Stimulated activated CD4-positive, alpha-beta T cell treated with anti-CD3 and anti-CD28 coated beads, Interleukin-4, amount 100 ng/mL, for 48 hours (primary cell): ENCODE data around the gene NTRK2.

Experiments used
- DNase-seq, 2 donors: peaks; one replicate each; pipeline ENCODE4 v3.0.0-alpha.2; 2020; ENCODE audit warnings: low read depth in 2 of 2

NTRK2 gene

DNA sequence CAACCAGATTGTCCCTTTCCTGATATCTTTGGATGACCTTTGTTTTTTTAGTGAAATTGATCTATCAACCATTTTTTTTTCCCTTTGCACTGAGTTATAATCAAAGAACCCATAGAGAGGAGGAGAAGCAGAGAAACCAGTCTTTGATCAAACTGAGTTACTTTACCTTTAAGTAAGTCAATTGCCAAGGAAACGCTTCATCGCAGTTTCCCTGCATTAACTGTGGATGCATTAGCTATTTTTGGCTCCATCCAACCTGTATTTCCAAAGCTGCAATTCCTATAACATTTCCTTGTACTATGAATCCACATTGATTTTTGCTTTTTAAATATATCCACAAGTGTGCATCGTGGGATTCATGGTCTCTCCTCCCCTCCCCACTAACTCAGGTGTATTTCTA, 268.1 kb downstream of the NTRK2 start:
- DNase-seq: no peak

DNA sequence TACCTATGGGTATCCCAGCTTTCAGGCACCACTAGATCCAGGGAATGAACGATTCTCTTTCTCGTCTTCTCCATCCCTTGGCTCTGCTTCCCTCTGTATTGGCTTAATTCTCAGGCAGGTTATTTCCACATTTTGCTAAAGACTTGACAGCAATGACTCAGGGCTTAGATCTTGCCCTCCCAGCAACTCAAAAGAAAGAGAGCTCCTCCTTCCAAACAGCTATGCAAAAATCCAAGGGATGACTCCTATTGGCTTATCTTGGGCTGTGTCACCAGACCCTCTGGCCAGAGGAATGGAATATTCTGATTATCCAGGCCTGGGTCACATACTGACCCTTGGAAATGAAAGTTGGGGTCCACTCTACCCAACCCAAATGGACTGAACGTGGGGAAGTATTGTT, 270.2 kb downstream of the NTRK2 start:
- no peak for DNase-seq

DNA sequence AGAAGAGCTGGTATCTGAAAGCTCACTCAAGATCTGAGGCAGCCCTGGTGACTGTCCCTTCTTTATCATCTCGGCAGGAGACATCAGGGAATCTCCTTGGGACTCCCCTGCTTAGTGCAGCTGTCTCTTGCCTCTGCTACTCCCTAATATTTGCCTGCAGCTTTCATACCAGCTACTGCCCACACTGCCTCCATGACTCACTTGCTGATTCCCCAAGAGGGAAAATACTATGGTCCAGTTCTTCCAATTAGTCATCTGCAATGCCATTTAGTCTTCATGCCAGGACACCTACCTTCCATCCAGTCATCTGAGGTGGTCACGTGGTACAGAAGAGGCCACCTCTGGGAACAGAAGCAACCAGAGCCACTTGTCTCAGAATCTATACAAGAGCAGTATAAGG, 270.8 kb downstream of the NTRK2 start:
- no peak for DNase-seq

DNA sequence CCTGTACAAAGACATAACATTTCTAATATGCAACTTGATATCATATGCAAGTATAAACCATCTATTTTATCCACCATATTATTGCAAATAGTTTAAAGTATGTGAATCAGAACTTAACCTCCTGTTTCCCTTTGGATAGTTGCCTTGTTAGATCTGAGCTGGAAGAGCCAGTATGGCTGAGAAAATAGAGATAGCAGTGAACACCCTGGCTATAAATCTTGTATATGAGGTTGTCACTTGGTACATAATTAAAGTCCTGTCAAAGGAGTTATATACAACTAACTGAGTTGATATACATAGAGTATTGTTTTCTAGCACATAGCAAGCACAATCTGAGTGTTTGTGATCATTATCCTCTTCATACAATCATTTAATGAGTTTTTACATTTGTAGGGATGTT, 272.3 kb downstream of the NTRK2 start:
- no peak for DNase-seq

DNA sequence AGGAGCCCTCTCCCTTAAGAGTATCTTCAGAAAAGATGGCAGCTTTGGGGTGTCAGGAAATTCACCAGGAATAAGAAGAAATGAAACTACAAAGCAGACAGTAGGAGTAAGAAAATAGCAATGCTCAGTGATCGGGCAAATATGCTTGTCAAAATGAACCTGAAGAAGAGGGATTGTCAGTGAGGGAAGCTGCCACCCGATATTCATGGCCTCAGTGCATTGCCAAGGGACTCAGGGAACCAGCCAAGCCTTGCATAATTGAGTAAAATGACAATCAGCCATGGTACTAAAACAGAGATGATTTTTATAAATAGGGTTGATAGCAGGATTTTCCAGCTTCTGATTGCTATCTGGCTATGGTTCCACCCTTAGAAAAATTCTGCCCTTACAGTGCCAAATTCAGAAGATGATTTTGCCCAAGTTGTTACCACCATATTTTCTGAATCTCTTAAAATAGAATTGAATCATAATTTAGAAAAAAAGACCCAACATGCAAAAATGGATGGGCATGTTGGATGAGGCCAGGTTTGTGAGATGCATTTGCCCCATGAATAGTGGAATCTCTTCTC, 274.0 kb downstream of the NTRK2 start:
- DNase-seq: no peak

DNA sequence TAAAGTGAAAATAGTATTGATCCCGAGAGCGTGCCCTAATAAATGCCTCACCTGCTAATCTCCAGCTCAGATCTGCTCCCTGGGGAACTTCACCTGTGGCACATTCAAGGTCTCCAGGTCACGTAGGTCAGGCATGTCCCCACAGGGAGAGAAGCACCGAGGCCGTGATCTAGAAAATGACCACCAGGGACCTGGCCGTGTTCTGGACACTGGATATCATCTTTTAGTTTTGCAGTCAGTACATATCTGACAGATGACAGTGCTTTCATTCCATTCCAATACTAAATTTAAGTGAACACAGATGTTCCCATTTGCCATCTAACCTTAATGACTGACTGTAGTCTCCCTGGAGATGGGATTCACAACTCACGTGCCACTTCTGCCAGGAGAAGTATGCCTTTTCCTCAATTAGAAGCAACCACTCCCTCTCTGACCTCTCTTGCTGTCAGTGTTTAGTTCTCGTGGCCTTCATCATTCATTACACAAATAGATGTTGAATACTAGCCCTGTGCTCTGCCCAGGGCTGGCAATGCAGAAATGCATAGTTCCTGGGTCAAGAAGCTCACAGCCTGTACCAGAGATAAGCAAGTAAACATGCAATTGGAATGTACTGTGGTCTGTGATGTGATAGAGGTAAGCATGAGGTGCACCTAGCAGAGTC, 276.5 kb downstream of the NTRK2 start:
- DNase-seq: no peak

DNA sequence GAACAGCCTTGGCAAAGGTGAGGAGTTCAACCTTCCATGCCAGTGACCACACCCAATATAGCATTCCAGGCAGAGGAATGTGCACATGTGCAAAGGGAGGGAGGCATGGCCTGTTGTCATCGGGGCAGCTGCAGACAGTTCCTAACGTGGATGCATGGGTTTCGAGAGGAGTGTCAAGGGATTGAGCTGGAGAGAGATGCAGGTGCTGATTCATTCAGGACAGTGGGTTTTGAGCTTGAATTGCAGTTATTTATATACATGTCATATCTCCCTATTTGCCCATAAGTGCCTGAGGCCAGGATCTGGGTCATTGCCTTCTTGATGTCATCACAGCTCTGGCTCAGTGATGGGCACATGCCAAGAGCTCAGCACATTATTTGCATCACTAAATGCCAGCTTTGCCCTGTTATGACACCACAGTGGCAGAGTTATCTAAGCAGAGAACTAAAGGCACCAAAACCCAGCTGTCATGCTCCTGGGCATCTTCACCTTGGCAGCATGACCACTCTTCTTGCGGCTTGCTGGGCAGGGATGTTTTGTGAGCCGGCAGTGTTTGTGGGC, 278.0 kb downstream of the NTRK2 start:
- no peak for DNase-seq

DNA sequence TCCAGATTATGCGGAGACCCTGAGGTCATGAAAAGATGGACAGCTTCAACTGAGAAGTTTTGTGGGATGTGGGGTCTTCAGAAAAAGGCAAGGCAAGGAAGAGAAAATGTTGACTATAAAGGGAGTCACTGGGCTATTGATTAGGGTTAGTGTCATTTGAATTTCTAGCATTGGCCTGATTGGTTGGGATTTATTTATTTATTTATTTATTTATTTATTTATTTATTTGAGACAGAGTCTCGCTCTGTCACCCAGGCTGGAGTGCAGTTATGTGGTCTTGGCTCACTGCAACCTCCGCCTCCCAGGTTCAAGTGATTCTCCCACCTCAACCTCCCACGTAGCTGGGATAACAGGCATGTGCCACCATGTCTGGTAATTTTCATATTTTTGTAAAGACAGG, 279.7 kb downstream of the NTRK2 start:
- no peak for DNase-seq

DNA sequence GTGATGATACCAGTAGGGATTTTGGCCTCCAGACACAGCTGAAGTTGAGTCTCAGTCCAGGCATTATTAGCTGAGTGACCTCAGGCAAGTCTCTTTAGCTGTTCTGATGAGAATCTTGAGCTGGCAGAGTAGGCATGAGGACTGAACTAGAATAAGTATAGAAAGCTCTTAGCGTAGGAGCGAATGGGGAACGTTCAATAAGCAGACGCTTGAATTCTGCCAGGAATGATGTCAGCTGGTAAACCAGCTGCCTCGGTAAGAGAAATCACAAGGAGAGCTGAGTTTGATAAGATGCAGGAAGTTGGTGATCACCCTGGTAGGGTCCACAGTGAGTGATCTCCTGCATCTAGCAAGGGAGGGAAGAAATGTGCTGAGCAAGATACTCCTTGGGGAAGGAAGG, 280.4 kb downstream of the NTRK2 start:
- DNase-seq: no peak

DNA sequence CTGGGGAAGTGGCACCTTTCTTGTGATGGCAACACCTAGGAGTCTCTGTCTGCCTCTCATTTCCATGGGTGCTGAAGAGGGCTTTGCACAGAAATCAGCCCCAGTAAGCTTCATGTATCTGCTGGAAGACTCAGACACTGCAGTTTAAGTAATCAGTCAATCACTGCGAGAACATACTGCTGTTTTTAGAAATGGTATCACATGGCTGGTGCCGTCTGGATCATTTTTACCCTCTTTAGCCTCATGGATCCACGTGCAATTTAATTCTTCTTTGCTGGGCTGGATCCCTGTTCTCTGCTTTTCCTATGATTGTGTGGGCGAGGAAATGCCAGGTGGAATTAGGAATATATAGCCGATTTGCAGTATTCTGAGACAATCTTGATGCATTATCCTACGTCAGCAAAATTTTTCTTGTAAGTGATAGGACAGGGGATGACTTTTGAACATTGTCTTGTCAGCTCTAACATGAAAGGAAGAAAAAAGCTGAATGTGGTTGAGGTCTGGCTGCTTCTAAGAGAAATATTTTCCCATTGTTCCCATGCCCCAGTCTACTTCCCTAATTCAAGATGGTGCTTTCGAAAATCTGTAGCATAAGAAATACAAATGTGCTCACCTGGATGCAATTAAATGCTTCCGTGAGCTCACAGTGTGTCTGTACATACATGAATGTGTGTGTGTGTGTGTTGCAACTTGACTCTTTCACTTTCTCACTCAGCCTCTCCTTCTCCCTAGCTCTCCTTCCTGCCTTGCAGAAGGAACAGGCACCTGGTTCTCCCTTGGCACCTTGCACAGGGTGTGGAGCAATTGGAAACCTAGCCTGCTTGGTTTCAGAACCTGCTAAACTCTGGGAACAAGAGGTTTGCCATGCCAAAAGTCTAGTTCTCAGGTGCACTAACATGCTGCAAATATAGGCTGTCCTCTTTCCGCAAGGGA, 281.6 kb downstream of the NTRK2 start:
- no peak for DNase-seq

DNA sequence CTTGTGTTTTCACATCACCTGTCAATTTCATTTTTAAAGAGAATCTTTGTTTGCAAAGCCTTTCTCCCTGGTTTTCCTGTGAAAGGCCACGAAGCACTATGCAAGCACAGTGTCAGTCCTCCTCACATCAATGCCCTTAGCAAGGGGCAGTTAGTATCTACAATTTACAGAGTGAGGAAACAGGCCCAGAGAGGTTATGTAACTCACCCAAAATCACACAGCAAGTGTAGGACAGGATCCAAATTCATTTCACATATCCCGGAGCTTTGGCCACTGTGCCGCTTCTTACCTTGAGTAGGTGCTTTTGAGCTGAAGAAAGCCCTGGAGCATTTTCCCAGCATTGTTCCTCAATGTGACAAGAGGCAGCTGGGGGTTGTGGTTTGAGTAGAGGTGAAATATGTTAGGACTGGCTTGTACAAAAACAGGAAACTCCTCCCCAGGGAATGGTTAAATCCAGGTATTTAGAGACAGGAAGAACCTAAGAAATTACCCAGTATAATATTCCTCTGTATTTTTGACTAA, 283.8 kb downstream of the NTRK2 start:
- DNase-seq: no peak

DNA sequence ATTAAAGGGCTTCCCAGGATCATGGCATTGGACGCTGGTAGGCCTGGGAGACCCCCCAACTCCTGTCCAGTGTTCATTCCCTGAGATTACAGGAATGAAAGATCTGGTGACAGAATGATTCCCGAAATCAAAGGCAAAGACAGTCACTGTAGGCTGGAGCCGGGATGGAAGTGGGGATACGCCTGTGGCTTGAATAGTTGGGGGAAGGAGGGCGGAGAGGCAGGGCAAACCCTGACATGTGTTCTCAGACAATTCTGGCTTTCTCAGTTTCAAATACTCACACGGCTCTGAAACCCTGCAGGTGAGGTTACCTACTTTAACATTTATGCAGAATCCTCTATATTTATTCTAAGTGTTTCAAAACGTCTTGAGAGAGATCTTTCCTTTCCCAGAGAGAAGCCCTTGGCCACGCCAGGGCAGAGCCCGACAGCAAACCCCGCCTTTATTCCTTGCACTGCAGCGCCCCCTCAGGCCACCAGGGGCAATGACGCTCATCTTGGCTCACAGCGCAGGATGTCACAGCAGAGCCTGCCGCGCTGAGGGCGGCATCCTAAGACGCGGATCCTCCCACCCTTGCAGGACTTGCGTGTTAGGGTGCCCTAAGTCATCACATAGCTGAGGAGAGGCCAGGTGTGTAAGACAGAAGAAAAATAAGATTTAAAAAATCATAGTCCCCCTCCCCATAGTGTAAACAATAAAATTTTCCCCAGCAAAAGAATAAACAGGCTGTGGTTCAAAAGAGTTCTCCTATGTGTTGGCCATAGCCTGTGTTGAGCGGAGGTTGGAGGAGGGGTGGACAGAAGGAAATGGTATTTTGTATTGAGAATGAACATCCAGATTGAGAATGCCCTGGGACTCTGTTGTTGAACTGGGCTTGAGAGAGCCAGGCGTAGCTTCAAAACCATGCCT, 284.5 kb downstream of the NTRK2 start:
- DNase-seq: peak; percentile 22 to 63

DNA sequence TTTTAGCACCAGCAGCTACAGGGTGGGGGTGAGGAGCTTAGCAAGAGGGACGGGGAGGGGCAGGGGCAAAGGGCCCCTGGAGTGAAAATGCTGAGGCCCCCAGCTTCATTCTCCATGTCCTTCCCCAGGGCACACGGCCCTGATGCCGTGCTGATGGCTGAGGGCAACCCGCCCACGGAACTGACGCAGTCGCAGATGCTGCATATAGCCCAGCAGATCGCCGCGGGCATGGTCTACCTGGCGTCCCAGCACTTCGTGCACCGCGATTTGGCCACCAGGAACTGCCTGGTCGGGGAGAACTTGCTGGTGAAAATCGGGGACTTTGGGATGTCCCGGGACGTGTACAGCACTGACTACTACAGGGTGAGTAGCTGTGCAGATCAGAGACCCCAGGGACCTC, 285.6 kb downstream of the NTRK2 start:
- no peak for DNase-seq

DNA sequence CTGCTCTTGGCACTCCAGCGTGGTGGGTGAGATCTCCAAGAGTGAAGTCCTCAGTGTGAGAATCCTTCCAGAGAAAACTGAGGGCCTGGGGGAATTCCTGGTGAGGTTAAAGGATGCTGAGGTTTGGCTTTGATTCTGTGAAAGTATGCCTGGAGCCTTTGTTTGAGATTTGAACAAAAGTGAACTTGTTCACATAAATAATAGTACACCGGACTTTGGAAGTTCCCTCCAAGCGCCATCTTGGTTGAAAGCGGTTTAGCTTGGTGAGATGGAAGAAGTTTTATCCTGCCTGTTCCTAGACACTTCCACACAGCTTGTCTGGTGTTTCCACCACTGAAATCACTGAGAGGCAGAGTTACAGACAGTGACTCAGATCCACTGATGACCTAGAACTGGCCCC, 286.4 kb downstream of the NTRK2 start:
- DNase-seq: no peak

DNA sequence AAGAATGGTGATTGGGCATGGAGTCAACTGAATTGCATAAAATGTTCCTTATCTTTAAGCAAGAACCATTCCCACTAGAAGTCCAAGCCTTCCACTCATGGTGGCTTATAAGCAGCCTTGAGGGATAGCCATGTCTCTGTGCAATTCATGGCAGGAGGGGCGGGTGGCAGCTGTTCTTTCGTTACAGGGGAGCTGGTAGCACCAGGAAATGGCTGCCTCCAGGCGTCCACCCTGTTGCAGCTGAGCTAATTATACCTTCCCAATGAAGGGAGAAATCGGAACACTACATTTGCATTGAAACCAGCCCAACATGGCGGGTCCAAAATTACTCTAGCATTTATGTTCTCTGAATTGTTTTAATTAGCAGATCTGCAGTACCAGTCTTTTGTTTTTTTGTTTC, 289.8 kb downstream of the NTRK2 start:
- DNase-seq: no peak

DNA sequence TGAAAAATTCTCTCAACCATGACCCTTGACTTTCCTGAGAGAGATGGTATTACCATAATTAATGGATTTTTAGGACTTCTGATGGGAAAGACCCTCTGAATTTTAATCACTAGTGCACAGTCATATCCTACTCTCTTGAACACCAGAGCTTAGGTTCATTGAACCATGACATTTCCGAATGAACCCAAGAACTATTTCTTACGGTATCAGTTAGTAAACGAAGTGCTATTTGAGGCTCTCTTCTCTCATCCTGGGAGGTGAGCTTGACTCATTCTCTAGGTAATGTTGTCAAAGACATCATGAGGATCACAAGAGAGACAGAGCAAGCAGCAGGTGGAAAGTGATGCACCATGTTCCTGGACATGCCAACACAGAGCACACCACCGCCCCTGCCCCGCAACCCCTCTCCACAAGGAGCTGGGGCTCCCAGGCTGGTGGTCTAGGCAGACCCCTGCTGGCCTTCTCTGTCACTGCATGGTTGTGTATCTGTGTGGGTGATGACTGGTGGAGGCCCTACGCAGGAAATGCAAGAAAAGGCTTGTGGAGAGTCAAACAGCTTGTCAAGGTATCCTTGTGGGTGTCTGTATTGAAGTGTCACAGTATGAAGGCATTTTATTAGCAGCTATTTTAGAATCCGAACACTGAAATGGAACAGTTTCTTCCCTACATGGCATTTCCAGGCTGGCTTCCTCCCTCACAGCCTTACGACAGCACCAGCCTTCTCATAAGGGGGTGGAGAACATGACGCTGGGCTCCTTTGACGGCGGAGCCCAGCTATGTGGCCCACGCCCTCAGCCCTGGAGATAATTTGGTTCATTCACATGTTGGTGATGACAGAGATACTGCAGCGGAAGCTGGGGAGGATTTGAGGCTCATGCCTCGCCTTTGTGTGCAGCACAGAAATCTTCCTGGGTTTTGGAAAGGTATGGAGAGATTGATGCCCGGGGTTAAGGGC, 297.6 kb downstream of the NTRK2 start:
- DNase-seq: no peak

DNA sequence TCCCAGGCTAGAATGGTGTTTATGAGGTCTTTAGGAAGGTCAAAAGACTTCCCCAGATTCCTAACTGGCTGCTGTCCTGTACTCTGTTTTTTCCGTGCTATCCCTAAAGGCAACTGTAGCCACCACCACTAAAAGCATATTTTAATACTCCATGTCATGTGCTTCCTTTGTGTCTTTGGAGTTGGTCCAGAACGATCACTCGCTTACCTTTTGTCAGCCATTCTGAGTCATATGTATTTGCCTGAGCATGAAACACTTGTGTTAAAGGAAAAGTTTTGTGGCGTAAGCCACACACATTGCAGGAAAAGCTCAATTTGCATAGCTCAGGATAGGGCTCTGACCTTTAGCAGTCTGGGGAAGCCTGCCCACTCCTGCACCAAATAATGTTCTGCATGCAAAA, 299.6 kb downstream of the NTRK2 start:
- DNase-seq: no peak

DNA sequence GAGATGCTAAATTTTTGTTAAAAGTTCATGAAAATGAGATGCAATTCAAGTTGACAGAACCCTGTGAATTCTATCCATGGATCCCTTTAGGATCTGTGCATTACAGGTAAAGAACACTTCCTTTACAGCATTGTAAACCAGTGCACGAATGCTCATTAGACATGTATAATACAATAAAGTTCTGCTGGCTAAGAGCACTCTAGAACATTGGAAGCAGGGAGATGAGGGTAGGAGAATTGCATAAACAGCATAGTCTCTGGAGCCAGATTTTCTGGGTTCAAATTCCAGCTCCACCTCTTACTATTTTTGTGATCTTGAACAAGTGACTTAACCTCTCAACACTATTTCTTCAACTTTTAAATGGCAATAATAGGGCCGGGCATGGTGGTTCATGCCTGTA, 300.2 kb downstream of the NTRK2 start:
- DNase-seq: no peak

DNA sequence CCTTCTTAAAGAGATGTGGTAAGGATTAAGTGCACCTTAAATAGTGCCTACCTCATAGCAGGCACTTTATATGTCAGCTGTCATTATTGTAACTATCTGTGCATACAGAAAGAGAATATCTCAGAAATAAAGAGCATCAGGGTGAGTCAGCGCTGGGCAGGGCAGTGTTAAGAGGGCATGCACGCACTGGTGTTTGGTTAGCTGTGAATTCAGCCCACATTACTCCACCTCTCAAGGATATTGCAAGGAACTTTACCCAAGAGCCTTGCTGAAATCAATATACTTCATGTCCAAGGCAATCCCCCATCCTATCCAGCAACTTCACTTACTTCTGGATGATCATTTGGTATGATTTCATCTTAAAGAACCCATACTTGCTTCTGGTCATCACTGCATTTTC, 300.9 kb downstream of the NTRK2 start:
- no peak for DNase-seq

DNA sequence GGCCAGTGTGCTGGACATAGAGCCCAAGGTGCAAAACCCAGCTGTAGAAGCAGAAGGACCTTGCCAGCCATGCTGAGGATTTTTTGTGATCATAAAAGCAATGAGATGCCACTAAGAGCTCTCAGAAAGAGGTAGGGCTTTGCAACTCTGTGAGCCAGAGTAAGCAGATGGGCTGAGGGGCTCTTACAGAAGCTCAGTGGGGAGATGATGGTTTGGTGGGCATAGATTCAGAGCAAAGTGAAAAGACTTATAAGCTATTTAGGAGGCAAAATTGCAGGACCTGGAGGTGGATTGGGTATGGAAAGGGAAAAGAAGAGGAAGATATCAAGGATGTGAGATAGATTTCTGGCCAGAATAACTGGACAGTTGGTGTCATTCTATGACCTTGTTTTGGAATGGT, 302.0 kb downstream of the NTRK2 start:
- DNase-seq: no peak
